Kidney epithelial cell (primary cell): ENCODE results near the gene CHID1. TPM values are rescaled to one million over a fixed set of nuclear protein-coding genes. Genes with fewer than 3 reads are reported as not detected.

Experiments used
- DNase-seq: peaks from one replicate; pipeline ENCODE4 v3.0.0-alpha.2; 2010; ENCODE audit warnings: low read depth
- H3K27me3 ChIP-seq: 2 replicates; pipeline ENCODE4 v1.6.0; 2011; ENCODE audit warnings: low read length; ENCODE audit not compliant: control insufficient read depth, insufficient read depth
- H3K36me3 ChIP-seq: 2 replicates; pipeline ENCODE4 v1.5.1; 2011; ENCODE audit warnings: low read length; ENCODE audit not compliant: control insufficient read depth, insufficient read depth
- H3K4me3 ChIP-seq: 2 replicates; pipeline ENCODE4 v1.5.1; 2011; ENCODE audit warnings: low read depth, mild to moderate bottlenecking, control low read depth, low read length
- total RNA-seq: library from RNA; depleted of rRNA; stranded (reverse); fragments of >200 nt; gene quantifications from 2 replicates; pipeline ENCODE4 v1.2.3, GENCODE V29; 2015
- TF ChIP-seq, protein P1 (sequence below): IDR thresholded peaks from 2 replicates; pipeline ENCODE4 v1.5.1; 2011; ENCODE audit warnings: mild to moderate bottlenecking, moderate library complexity, low read length, control low read depth, inconsistent platforms; ENCODE audit not compliant: insufficient read depth, poor library complexity, severe bottlenecking

Gene CHID1
- total RNA-seq, 1 donor from 2014 or later: 90.0 TPM

DNA sequence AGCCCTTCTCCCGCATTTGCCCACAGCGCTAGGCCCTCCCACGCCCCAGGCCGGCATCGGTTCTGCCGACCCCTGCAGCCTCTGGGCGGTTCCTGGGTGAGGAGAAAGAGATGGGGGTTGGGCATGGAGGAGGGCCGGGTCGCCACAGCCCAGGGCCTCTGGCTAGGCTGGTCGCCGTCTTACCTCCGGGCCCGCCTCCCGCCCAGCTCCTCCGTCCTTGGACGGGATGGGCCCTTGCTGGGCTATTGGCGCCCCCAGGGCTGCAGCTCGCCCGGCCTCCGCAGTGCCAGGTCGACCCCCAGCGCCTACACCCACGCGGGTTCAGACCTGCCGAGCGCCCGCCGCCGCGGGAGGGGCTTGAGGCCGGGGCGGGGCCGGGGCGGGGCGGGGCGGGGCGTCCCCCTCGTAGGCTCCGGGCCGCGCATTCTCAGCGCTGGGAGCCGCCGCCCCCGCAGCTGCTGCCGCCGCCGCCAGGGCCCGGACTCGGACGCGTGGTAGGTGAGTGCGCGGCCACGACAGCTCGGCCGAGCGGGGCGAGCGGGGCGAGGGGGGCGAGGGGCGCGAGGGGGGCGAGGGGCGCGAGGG, 78.0 kb downstream of the CHID1 start, which contains the start of gene CD151:
Gene CD151 (plus strand): TSS at position 424 of the 585 bp plus-strand sequence. CDS start 3,118 bp downstream, outside the sequence.
- Histone ChIP-seq H3K4me3 (peak within 1 kb of the TSS; percentile 75), H3K36me3 (peaks cover 6% of the 10 kb centered on the region), H3K27me3 (no peaks in the 10 kb centered on the region)
- TF ChIP-seq, protein P1, sequence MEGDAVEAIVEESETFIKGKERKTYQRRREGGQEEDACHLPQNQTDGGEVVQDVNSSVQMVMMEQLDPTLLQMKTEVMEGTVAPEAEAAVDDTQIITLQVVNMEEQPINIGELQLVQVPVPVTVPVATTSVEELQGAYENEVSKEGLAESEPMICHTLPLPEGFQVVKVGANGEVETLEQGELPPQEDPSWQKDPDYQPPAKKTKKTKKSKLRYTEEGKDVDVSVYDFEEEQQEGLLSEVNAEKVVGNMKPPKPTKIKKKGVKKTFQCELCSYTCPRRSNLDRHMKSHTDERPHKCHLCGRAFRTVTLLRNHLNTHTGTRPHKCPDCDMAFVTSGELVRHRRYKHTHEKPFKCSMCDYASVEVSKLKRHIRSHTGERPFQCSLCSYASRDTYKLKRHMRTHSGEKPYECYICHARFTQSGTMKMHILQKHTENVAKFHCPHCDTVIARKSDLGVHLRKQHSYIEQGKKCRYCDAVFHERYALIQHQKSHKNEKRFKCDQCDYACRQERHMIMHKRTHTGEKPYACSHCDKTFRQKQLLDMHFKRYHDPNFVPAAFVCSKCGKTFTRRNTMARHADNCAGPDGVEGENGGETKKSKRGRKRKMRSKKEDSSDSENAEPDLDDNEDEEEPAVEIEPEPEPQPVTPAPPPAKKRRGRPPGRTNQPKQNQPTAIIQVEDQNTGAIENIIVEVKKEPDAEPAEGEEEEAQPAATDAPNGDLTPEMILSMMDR: no peak
- no peak for DNase-seq

DNA sequence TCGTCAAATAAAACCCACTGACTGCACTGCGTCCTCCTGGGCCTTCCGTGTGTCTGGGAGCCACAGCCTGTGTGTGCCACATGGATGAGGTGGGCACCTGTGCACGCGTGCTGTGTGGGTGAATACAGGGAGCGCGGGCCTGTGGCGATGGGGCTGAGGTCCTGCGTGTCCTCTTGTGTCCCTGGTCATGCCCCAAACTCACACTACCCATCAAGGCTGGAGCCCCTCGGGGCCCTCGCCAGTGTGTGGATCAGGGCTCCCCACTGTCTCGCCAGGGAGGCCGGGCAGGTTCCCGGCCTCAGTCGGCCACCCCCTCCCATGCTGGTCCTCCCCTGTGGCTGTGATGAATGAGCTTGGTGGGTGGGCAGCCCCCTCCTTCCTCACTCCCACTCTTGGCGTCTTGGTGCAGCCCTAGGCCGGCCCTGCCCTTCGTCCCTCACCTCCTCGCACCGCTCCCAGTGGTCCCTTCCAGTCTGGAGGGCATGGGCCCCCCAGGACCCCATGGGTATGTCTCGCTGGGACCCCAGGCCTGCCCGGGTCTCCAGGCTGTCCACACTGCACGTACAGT, 78.6 kb downstream of the CHID1 start:
- TF ChIP-seq, protein P1: no peak
- no peak for DNase-seq
- peaks cover 2% of the 10 kb centered on the region for H3K27me3 ChIP-seq
- H3K36me3 ChIP-seq: peaks cover 4% of the 10 kb centered on the region
- H3K4me3 ChIP-seq: peak overlapping the region; percentile 75

DNA sequence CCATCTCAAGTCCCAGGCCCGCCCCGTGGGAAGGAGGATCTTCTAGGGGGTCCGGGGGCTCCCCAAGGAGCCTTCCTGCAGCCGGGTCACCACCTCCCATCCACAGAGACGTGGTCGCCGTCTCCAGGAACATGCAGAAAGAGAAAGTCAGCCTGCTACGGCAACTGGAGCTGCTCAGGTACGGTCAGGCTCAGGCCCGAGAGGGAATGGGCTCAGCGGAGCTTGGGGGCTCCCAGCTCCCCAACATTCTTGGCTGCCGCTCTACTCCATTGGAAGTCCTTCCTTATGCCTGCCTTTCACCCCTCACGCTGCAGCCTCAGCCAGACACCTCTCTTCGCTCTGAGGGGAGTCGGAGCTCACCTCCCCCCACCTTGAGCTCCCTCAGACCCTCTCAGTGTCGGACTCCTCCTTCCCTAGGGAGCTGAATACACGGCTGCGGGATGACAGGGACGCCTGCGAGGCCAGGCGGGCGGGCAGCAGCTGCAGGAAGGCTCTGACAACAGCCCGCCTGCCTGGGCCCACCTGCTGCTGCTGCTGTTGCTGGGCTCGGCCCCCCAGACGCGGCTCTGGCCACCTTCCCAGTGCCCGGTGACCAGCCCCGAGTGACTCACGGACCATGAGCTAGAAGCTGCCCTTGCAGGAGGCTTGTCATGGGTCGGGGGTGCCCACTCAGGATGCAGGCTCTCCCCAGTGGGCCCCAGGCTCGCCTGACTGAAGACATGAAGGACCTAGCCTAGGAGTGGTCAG, 79.3 kb downstream of the CHID1 start:
- TF ChIP-seq, protein P1: no peak
- peak overlapping the region; percentile 45 for H3K4me3 ChIP-seq
- peaks cover 1% of the 10 kb centered on the region for H3K36me3 ChIP-seq
- no peak for DNase-seq
- peaks cover 2% of the 10 kb centered on the region for H3K27me3 ChIP-seq

DNA sequence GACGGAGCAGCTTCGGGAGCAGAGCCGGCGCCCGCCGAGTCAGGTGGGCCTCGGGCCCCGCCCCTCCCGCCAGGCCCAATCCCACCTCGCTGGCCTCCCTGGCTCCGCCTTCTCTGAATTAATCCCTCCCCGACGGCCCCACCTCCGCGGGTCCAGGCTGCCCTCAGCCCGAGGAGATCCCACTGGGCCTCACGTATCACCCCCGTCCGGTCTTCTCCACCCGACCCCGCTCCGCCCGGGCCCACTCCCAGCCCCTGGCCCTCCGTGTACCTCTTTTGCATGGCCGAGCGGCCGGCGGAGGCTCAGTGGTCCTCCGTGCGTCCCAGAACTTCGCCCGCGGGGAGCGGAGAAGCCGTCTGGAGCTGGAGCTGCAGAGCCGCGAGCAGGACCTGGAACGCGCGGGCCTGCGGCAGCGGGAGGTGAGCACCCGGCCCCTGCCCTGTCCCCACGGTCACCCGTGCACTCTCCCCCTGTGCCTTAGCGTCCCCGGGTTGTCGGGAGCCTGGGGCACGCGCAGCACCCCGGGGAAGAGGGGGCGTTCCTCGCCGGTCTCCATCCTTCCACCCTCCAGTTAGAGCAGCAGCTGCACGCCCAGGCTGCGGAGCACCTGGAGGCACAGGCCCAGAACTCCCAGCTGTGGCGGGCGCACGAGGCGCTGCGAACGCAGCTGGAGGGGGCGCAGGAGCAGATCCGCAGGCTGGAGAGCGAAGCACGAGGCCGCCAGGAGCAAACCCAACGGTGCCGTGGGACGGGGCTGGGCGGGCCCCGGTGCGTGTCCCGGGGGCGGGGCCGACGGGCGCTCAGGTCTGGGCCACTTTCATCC, 80.1 kb downstream of the CHID1 start:
- no peak for DNase-seq
- Histone ChIP-seq H3K27me3 (peaks cover 2% of the 10 kb centered on the region), H3K4me3 (peak overlapping the region; percentile 45), H3K36me3 (peaks cover 1% of the 10 kb centered on the region)
- TF ChIP-seq, protein P1: no peak

DNA sequence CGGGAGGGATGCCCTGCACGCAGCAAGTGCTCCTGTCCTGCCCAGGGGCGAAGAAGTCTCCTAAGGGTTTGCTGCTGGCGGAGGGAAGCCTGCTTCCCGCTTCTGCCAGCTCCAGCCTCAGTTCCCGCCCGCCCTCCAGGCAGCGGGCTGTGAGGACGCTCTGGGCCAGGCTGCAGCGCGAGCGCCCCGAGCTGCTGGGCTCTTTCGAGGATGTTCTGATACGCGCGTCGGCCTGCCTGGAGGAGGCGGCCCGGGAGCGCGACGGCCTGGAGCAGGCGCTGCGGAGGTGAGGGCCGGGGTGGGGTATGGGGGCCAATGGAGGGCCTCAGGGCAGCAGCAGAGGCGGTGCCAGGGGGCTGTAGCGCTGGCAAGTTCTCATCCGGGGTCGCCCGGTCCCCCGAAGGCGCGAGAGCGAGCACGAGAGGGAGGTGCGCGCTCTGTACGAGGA, 80.7 kb downstream of the CHID1 start:
- H3K4me3 ChIP-seq: peak overlapping the region; percentile 45
- peaks cover 1% of the 10 kb centered on the region for H3K36me3 ChIP-seq
- TF ChIP-seq, protein P1: no peak
- no peak for DNase-seq
- H3K27me3 ChIP-seq: peaks cover 2% of the 10 kb centered on the region
